ENCODE results near the gene SDK1. TPM values are rescaled to one million over a fixed set of nuclear protein-coding genes. Genes with fewer than 3 reads are reported as not detected.

Gene SDK1
- total and polyA plus RNA-seq, 2 donors (not counting 3 experiments of a cell fraction or from before 2014, with no cell fraction given) = 1.6 to 3.9 TPM

DNA sequence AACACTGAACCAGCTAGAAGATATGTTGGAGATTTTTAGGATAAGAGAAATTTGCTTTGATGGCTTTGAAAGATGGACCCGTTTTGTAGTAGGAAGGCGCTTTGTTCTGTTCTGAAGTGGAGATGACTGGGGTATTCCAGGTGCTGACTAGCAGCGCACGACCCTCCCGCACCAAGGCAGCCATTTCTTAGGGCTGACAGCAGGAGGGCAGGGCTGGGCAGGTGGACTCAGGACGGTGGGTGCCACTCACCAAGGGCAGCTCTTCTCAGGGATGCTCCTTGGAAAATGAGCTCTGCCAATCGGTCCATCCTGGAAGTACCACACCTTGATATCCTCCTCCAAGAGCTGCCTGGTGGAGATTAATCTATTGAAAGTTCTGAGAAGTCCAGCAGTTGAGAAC is 917.4 kb downstream of the SDK1 start:
- DNase-seq (ENCODE audit: low read depth, low spot score) (no peak), FAIRE-seq (no peak)
- no peaks in the 10 kb centered on the region for H3K36me3 ChIP-seq (ENCODE audit: control insufficient read depth in 2 of 2, extremely low read depth in 1 of 2, insufficient read depth in 2 of 2, low read length in 2 of 2)
- CTCF ChIA-PET = no interaction called here
- H2AFZ ChIP-seq (ENCODE audit: low read depth, low read length) = no peak overlapping the region
- no peak overlapping the region for H3K27ac ChIP-seq (ENCODE audit: insufficient read depth, low read depth, low read length)
- H3K4me3 ChIP-seq (replicated peaks in 1 of 3; ENCODE audit: insufficient read depth in 1 of 3, low read depth in 1 of 3, low read length in 3 of 3) = no peak overlapping the region
- H3K9ac ChIP-seq (replicated peaks; ENCODE audit: extremely low read depth, insufficient read depth, low read length) = no peak overlapping the region
- H3K4me2 ChIP-seq (ENCODE audit: insufficient read depth, low read length) = no peak overlapping the region
- H3K4me1 ChIP-seq (ENCODE audit: control insufficient read depth, extremely low read depth, insufficient read depth, low read length) = no peaks in the 10 kb centered on the region
- dilution Hi-C loops (cut with MboI; ENCODE audit: extremely low pct_ligation_motif_present, low sequenced_read_pairs) (no loop called here), intact Hi-C loops (cut with micrococcal nuclease) (no loop called here)
- TF ChIP-seq, protein P1, sequence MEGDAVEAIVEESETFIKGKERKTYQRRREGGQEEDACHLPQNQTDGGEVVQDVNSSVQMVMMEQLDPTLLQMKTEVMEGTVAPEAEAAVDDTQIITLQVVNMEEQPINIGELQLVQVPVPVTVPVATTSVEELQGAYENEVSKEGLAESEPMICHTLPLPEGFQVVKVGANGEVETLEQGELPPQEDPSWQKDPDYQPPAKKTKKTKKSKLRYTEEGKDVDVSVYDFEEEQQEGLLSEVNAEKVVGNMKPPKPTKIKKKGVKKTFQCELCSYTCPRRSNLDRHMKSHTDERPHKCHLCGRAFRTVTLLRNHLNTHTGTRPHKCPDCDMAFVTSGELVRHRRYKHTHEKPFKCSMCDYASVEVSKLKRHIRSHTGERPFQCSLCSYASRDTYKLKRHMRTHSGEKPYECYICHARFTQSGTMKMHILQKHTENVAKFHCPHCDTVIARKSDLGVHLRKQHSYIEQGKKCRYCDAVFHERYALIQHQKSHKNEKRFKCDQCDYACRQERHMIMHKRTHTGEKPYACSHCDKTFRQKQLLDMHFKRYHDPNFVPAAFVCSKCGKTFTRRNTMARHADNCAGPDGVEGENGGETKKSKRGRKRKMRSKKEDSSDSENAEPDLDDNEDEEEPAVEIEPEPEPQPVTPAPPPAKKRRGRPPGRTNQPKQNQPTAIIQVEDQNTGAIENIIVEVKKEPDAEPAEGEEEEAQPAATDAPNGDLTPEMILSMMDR (IDR thresholded peaks at IDR 0.05; ENCODE audit: extremely low read depth in 1 of 2, insufficient read depth in 1 of 2, low read depth in 1 of 2, low read length in 2 of 2) = no peak
- TF ChIP-seq FOS (IDR thresholded peaks at IDR 0.05; ENCODE audit: borderline replicate concordance, insufficient read depth, low read length) = no peak
- no peak for TF ChIP-seq POLR2A (IDR thresholded peaks at IDR 0.05; ENCODE audit: low read depth, low read length)
- TF ChIP-seq MYC (IDR thresholded peaks at IDR 0.05; ENCODE audit: low read depth, low read length) = no peak
- no peak for TF ChIP-seq GATA2 (IDR thresholded peaks at IDR 0.05; ENCODE audit: insufficient read depth, insufficient read length, low read depth, low read length)
- no TSS peak for BruUV-seq (replicated peaks)
- H3K9me3 ChIP-seq (replicated peaks; ENCODE audit: control insufficient read depth, insufficient read depth, low read length) = no peaks in the 10 kb centered on the region
- no peaks in the 10 kb centered on the region for H4K20me1 ChIP-seq (replicated peaks; ENCODE audit: control insufficient read depth, extremely low read depth, insufficient read depth, low read length)
- H3K9me1 ChIP-seq (replicated peaks; ENCODE audit: control insufficient read depth, extremely low read depth, insufficient read depth, low read length) = no peaks in the 10 kb centered on the region
- POLR2A ChIA-PET = no interaction called here
- H3K27me3 ChIP-seq (ENCODE audit: control insufficient read depth in 2 of 2, insufficient read depth in 2 of 2, low read length in 2 of 2) = no peaks in the 10 kb centered on the region
- no peaks in the 10 kb centered on the region for H3K79me2 ChIP-seq (ENCODE audit: control insufficient read depth, insufficient read depth, low read length)

DNA sequence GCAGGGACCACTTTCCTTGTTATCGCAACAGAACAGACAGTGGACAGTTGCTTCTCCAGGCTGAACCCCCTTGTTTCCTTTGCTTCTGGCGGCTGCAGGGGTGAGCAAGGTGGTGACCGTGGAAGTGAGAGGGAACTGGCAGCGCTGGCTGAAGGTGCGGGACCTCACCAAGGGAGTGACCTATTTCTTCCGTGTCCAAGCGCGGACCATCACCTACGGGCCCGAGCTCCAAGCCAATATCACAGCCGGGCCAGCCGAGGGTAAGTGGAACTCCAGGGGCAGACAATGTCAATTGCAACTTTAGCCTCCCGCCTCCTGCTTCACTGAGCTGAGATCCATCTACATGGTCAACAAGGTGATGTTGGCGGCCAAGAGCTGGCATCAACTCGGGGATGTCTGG is 919.0 kb downstream of the SDK1 start:
- Histone ChIP-seq H4K20me1 (replicated peaks; ENCODE audit: control insufficient read depth, extremely low read depth, insufficient read depth, low read length) (no peaks in the 10 kb centered on the region), H3K9me3 (replicated peaks; ENCODE audit: control insufficient read depth, insufficient read depth, low read length) (no peaks in the 10 kb centered on the region), H3K9ac (replicated peaks; ENCODE audit: extremely low read depth, insufficient read depth, low read length) (no peak overlapping the region), H3K4me2 (ENCODE audit: insufficient read depth, low read length) (no peak overlapping the region), H3K27ac (ENCODE audit: insufficient read depth, low read depth, low read length) (no peak overlapping the region), H3K4me3 (replicated peaks in 1 of 3; ENCODE audit: insufficient read depth in 1 of 3, low read depth in 1 of 3, low read length in 3 of 3) (no peak overlapping the region), H3K36me3 (ENCODE audit: control insufficient read depth in 2 of 2, extremely low read depth in 1 of 2, insufficient read depth in 2 of 2, low read length in 2 of 2) (no peaks in the 10 kb centered on the region), H3K79me2 (ENCODE audit: control insufficient read depth, insufficient read depth, low read length) (no peaks in the 10 kb centered on the region), H3K4me1 (ENCODE audit: control insufficient read depth, extremely low read depth, insufficient read depth, low read length) (no peaks in the 10 kb centered on the region), H2AFZ (ENCODE audit: low read depth, low read length) (no peak overlapping the region), H3K9me1 (replicated peaks; ENCODE audit: control insufficient read depth, extremely low read depth, insufficient read depth, low read length) (no peaks in the 10 kb centered on the region), H3K27me3 (ENCODE audit: control insufficient read depth in 2 of 2, insufficient read depth in 2 of 2, low read length in 2 of 2) (no peaks in the 10 kb centered on the region)
- TF ChIP-seq, protein P1 (IDR thresholded peaks at IDR 0.05; ENCODE audit: extremely low read depth in 1 of 2, insufficient read depth in 1 of 2, low read depth in 1 of 2, low read length in 2 of 2) = no peak
- TF ChIP-seq GATA2 (IDR thresholded peaks at IDR 0.05; ENCODE audit: insufficient read depth, insufficient read length, low read depth, low read length) (no peak), JUN (IDR thresholded peaks at IDR 0.05; ENCODE audit: borderline replicate concordance, insufficient read depth, insufficient read length, low read depth) (no peak), EZH2 (IDR thresholded peaks at IDR 0.05; ENCODE audit: borderline replicate concordance, low read depth, low read length, severe bottlenecking) (no peak), POLR2A (IDR thresholded peaks at IDR 0.05; ENCODE audit: low read depth, low read length) (no peak), POLR2AphosphoS5 (IDR thresholded peaks at IDR 0.05; ENCODE audit: insufficient read depth, low read depth, low read length) (no peak), FOS (IDR thresholded peaks at IDR 0.05; ENCODE audit: borderline replicate concordance, insufficient read depth, low read length) (no peak), MYC (IDR thresholded peaks at IDR 0.05; ENCODE audit: low read depth, low read length) (no peak)
- TF ChIP-seq, protein P2, sequence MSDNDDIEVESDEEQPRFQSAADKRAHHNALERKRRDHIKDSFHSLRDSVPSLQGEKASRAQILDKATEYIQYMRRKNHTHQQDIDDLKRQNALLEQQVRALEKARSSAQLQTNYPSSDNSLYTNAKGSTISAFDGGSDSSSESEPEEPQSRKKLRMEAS (IDR thresholded peaks at IDR 0.05; ENCODE audit: insufficient read depth, insufficient read length) = no peak
- ChIA-PET POLR2A (no interaction called here), CTCF (no interaction called here)
- DNase-seq (ENCODE audit: low read depth, low spot score) (no peak), FAIRE-seq (no peak)
- dilution Hi-C loops (cut with MboI; ENCODE audit: extremely low pct_ligation_motif_present, low sequenced_read_pairs) = no loop called here
- no TSS peak for BruUV-seq (replicated peaks)
- intact Hi-C loops (cut with micrococcal nuclease) = no loop called here

All from endothelial cell of umbilical vein (primary cell).